Ectodermal cell (in vitro differentiated cells): Measurements from ENCODE around the gene PCSK6.
"Not testable (repeated sequence)": the region's sequence is repeated elsewhere in the genome, so short reads cannot be mapped to it uniquely, and the experiment has no call there.

Experiments
- H3K27ac ChIP-seq: 2 replicates; pipeline ENCODE4 v1.7.0; 2013; ENCODE audit warnings: mild to moderate bottlenecking, low read depth, low read length; ENCODE audit not compliant: insufficient read depth, poor library complexity, severe bottlenecking
- H3K27me3 ChIP-seq: 2 replicates; pipeline ENCODE4 v1.7.0; 2013; ENCODE audit warnings: mild to moderate bottlenecking, low read length; ENCODE audit not compliant: insufficient read depth, control insufficient read depth, poor library complexity, severe bottlenecking
- H3K36me3 ChIP-seq: one replicate; pipeline ENCODE4 v1.7.0; 2013; ENCODE audit warnings: low read length; ENCODE audit not compliant: control insufficient read depth, insufficient read depth
- H3K4me1 ChIP-seq: one replicate; pipeline ENCODE4 v1.7.0; 2013; ENCODE audit warnings: low read length; ENCODE audit not compliant: control insufficient read depth, insufficient read depth
- H3K4me3 ChIP-seq: 2 replicates; pipeline ENCODE4 v1.7.0; 2013; ENCODE audit warnings: low read depth, low read length, control low read depth; ENCODE audit not compliant: insufficient read depth
- H3K9me3 ChIP-seq: 2 replicates; pipeline ENCODE4 v1.7.0; 2013; ENCODE audit warnings: mild to moderate bottlenecking, low read length, moderate library complexity; ENCODE audit not compliant: control insufficient read depth
- WGBS, 2 experiments: methylation state at CpG; one replicate each; pipeline ENCODE4 v1.1.7; 2013; ENCODE audit warnings: missing lambda C conversion rate in 2 of 2; 5-methylcytosine and 5-hydroxymethylcytosine counted together

PCSK6 gene

DNA sequence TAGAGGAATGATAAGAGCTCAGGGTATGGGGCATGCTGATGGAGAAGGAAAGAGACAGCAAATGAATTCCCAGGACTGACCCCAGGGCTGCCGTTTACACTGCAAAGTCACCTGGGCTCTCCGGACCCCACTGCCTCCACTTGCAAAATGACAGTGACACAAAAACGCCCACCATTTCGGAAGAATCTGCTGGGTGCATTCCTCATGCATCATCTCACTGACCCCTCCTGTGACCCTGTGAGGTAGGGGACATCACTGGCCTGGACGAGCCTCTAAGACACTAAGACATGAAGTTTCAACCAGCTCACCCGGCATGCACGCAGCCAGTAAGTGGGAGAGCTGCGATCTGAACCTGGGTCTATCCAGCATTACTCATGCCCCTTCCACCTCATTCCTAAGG, 60.3 kb downstream of the PCSK6 start:
- 84 to 86% methylated on average over 8 of the region's 8 CpGs for WGBS, 2 experiments
- Histone ChIP-seq H3K27ac (no peak overlapping the region), H3K36me3 (no peaks in the 10 kb centered on the region), H3K9me3 (no peaks in the 10 kb centered on the region), H3K4me1 (no peaks in the 10 kb centered on the region), H3K27me3 (no peaks in the 10 kb centered on the region), H3K4me3 (no peak overlapping the region)

DNA sequence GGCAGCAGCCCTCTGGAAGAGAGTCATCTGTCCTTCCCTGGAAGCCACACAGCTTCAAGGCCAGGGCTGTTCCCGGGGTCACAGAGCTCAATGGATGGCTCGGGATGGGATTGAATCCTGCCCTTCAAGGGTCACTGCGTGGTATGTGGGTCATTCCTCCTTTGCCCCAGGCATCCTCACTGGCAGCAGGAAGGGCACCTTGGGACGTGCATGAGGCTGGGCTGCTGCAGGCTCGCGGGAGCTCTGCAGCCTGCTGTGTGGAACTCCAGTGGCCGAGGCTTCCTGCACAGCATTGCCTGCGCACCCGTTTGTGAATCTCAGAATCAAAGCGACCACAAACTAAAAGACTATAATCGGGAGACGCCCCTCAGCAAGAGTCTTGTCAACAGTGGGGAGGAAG, 60.7 kb downstream of the PCSK6 start:
- Histone ChIP-seq H3K4me3 (no peak overlapping the region), H3K36me3 (no peaks in the 10 kb centered on the region), H3K27ac (no peak overlapping the region), H3K27me3 (no peaks in the 10 kb centered on the region), H3K4me1 (no peaks in the 10 kb centered on the region), H3K9me3 (no peaks in the 10 kb centered on the region)
- WGBS, 2 experiments = 89 to 91% methylated on average over 12 of the region's 12 CpGs

DNA sequence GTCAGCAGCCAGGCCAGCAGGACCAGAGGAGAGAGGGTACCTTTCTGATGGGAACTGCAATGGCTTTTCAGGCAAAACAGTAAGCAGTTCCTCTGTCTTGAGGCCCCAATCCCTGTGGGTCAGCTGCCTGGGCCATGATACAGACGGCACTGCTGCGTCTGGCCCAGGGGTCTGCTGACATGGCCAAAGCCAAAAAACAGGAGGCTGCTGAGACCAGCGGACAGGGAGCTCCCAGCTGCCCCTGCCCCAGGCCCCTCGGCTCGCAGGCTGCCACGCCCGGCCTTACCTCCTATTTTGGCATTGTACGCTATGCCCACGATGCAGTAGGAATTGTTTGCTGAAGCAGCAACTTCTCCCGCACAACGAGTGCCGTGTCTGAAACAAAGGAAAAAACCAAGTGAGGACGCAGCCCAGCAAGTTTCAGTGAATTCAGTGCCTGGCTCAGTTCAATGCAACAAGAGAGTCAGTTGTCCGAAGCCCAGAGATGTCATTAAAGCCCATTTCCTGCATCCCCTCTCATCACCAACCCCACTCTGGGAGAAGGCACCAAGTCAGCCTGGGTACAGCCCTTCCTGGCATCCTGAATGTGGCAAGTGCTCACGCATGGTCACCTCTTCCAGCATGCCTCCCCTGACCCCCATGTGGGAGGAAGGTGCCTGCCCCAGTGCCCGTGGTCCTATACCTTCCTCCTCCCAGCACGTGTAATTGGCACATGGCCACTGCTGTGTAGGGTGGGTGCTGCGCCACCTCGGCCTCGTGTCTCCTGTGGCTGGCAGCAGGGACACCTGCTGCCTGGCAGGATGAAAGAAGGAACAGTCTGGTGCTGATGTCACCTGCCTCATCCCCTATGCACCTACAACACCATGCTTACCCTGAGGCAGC, 61.7 kb downstream of the PCSK6 start:
- no peaks in the 10 kb centered on the region for H3K4me1 ChIP-seq
- no peaks in the 10 kb centered on the region for H3K27me3 ChIP-seq
- 90 to 93% methylated on average over 20 of the region's 20 CpGs for WGBS, 2 experiments
- no peaks in the 10 kb centered on the region for H3K9me3 ChIP-seq
- no peaks in the 10 kb centered on the region for H3K36me3 ChIP-seq
- H3K4me3 ChIP-seq = no peak overlapping the region
- H3K27ac ChIP-seq = no peak overlapping the region

DNA sequence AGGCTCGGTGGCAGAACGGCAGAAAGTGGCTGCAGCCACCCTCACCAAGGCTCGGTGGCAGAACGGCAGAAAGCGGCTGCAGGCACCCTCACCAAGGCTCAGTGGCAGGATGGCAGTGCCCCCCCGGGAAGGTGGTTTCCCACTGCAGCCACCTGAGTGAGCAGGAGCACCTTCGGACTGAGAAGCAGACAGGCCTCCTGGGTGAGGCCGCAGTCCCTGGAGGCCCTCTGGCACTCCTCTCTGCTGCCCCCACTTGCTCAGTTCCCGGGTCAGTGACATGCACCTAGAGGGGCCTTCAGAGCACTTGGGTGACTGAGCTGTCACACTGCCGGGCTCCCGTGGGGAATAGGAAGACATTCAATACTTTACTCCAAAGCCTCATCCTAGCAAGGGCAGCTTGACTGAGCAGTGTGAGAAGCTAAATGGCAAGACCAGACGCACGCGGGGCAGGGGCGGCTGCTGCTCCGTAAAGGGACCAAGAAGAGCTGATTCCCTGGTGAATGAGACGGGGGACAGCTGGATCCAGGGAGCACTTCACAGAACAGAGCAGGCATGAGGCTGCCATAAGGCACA, 62.7 kb downstream of the PCSK6 start:
- 84 to 88% methylated on average over 17 of the region's 17 CpGs for WGBS, 2 experiments
- H3K4me3 ChIP-seq = no peak overlapping the region
- H3K36me3 ChIP-seq = no peaks in the 10 kb centered on the region
- no peak overlapping the region for H3K27ac ChIP-seq
- no peaks in the 10 kb centered on the region for H3K27me3 ChIP-seq
- no peaks in the 10 kb centered on the region for H3K9me3 ChIP-seq
- no peaks in the 10 kb centered on the region for H3K4me1 ChIP-seq

DNA sequence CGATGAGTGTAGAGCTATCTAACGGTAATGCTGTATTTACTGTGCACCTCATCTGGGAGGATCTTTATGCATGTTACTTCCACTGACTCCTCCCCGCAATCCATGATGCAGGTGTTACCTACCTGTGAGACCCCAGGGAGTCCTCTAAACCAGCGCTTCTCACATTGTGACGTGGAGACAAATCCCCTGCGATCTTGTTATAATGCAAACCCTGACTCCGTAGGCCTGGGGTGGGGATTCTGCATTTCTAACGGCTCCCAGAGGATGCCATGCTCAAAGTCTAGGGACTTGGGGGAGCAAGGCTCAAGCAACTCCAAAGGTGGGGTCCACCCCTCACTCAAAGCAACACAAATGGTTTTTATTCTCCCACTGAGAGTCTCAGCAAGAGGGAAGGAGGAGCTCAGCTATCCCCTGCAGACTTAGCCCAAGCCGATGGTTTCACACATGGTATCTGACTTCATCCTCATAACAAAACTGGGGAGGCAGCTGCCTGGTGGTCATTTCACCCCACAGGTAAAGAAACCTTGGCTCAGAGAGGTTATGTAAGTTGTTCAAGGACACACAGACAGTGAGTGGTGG, 63.6 kb downstream of the PCSK6 start:
- Histone ChIP-seq H3K9me3 (no peaks in the 10 kb centered on the region), H3K4me1 (no peaks in the 10 kb centered on the region), H3K36me3 (no peaks in the 10 kb centered on the region), H3K4me3 (no peak overlapping the region), H3K27ac (no peak overlapping the region), H3K27me3 (no peaks in the 10 kb centered on the region)
- WGBS, 2 experiments = 47 to 48% methylated on average over 9 of the region's 9 CpGs

DNA sequence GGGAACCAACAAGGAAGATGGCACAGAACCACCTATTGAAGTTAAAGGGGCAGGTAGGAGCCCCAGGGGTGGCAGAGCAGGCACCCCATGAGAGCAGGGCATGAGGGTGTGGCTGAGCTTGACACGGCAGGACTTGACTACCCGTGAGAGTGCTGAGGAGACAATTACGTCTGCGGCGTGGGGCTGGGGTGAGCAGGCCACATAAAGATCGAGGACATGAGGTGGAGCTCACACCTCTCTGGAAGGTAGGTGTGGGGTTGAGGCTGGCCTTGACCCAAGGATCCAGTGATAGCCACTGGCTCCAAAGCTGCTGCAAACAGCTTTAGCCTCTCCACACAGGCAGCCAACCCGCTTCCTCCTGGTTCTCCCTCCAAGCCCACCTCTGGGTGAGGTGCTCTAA, 64.5 kb downstream of the PCSK6 start:
- 90 to 92% methylated on average over 7 of the region's 7 CpGs for WGBS, 2 experiments
- Histone ChIP-seq H3K4me1 (no peaks in the 10 kb centered on the region), H3K36me3 (no peaks in the 10 kb centered on the region), H3K9me3 (no peaks in the 10 kb centered on the region), H3K4me3 (no peak overlapping the region), H3K27me3 (no peaks in the 10 kb centered on the region), H3K27ac (no peak overlapping the region)

DNA sequence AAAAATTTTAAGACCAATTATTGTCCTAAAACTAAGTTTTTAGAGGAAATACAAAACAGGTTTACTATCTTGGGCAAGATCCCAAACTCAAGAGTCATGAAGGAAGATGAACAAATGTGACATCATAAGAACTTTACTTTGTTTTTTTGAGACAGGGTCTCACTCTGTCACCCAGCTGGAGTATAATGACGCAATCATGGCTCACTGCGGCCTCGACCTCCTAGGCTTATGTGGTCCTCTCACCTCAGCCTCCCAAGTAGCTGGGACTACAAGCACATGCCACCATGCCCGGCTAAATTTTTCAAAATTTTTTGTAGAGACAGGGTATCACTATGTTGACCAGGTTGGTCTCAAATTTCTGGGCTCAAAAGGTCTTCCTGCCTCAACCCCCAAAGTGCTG, 69.3 kb downstream of the PCSK6 start:
- Histone ChIP-seq H3K36me3 (no peaks in the 10 kb centered on the region), H3K9me3 (no peaks in the 10 kb centered on the region), H3K27ac (no peak overlapping the region), H3K27me3 (no peaks in the 10 kb centered on the region), H3K4me3 (no peak overlapping the region), H3K4me1 (no peaks in the 10 kb centered on the region)
- 91 to 97% methylated on average over 4 of the region's 4 CpGs for WGBS, 2 experiments

DNA sequence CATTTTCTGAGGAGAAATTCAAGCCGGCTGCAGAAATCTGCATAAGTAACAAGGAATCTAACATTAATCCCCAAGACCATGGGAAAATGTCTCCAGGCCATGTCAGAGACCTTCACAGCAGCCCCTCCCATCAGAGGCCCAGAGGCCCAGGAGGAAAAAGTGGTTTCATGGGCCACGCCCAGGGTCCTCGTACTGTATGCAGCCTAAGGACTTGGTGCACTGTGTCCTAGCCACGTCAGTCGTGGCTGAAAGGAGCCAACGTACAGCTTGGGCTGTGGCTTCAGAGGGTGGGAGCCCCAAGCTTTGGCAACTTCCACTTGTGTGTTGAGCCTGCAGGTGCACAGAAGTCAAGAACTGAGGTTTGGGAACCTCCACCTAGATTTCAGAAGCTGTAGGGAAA, 73.0 kb downstream of the PCSK6 start:
- not testable (repeated sequence) for H3K9me3 ChIP-seq, H3K27me3 ChIP-seq, H3K27ac ChIP-seq, H3K4me1 ChIP-seq, H3K4me3 ChIP-seq, H3K36me3 ChIP-seq
- WGBS, 2 experiments = 86% methylated on average over 6 of the region's 6 CpGs

DNA sequence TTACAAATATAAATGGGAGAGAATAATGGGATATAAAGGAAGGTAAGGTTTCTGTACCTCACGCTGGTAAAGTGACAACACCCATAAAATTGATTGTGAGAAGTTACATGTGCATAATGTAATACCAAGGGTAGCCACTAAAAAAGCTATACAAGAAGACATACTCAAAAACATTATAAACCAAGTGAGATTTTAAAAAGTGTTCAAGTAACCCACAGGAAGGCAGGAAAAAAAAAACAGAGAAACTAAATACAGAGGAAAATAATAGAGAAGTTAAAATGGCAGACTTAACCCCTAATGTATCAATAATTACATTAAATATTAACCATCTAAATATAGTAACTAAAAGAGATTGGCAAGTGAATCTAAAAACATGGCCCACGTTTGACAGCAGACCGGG, 76.3 kb downstream of the PCSK6 start:
- Histone ChIP-seq H3K9me3 (no peaks in the 10 kb centered on the region), H3K4me3 (no peak overlapping the region), H3K36me3 (no peaks in the 10 kb centered on the region), H3K4me1 (no peaks in the 10 kb centered on the region), H3K27me3 (no peaks in the 10 kb centered on the region), H3K27ac (no peak overlapping the region)
- 90% methylated on average over 2 of the region's 3 CpGs; no CpG with 5 or more reads in 1 of the 2 experiments for WGBS, 2 experiments

DNA sequence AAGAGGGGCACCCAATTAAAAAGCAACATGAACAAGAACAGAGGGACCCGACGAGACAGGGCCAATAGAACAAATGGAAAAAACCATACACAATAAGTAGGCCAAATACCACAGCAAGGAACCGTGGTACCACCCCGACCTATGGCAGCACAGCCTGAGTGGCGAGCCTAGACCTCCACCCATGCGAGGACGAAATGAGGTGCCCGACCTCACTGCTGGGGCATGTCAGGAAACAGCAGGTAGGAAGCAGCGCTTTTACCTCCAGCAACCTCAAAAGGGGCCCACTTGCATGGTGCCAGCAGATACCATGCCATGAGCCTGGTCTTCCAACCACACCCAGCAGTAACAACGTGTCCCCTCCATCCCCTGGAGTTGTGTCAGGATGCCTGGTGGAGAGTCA, 77.9 kb downstream of the PCSK6 start:
- WGBS, 2 experiments = 87 to 90% methylated on average over 10 of the region's 10 CpGs
- Histone ChIP-seq H3K27me3 (no peaks in the 10 kb centered on the region), H3K36me3 (no peaks in the 10 kb centered on the region), H3K4me3 (no peak overlapping the region), H3K27ac (no peak overlapping the region), H3K9me3 (no peaks in the 10 kb centered on the region), H3K4me1 (no peaks in the 10 kb centered on the region)
